KMS-11 (cell line): Measurements from ENCODE around the gene KIF3B.
"Not testable (repeated sequence)": the region's sequence is repeated elsewhere in the genome, so short reads cannot be mapped to it uniquely, and the experiment has no call there.

Experiments used
- H2AFZ ChIP-seq: fragments of 200-600 bp; sonication (generic); 2 replicates; pipeline ENCODE4 v1.6.1; 2016; ENCODE audit warnings: antibody characterized with exemption, mixed run types, low read depth
- H3K27ac ChIP-seq: fragments of 200-600 bp; sonication (generic); 2 replicates; pipeline ENCODE4 v1.6.1; 2016; ENCODE audit warnings: mild to moderate bottlenecking, mixed run types
- H3K27me3 ChIP-seq: fragments of 200-600 bp; sonication (generic); 2 replicates; pipeline ENCODE4 v1.6.1; 2017; ENCODE audit warnings: mild to moderate bottlenecking, low read depth, mixed run types, moderate library complexity; ENCODE audit not compliant: insufficient read depth
- H3K36me3 ChIP-seq: fragments of 200-600 bp; sonication (generic); 2 replicates; pipeline ENCODE4 v1.6.1; 2017; ENCODE audit warnings: mild to moderate bottlenecking, mixed run types; ENCODE audit not compliant: insufficient read depth
- H3K4me1 ChIP-seq: fragments of 200-600 bp; sonication (generic); 2 replicates; pipeline ENCODE4 v1.6.1; 2016; ENCODE audit warnings: mild to moderate bottlenecking, low read depth, mixed run types; ENCODE audit not compliant: poor library complexity, severe bottlenecking
- H3K4me2 ChIP-seq: fragments of 200-600 bp; sonication (generic); 2 replicates; pipeline ENCODE4 v1.7.0; 2016; ENCODE audit warnings: mild to moderate bottlenecking, mixed run types
- H3K4me3 ChIP-seq: fragments of 200-600 bp; sonication (generic); IDR thresholded peaks from 2 replicates; pipeline ENCODE4 v1.6.1; 2017; ENCODE audit warnings: low read depth, low read length, mixed read lengths; ENCODE audit not compliant: insufficient read depth
- H3K79me2 ChIP-seq: fragments of 200-600 bp; sonication (generic); 2 replicates; pipeline ENCODE4 v1.6.1; 2016; ENCODE audit warnings: low read depth, mixed run types; ENCODE audit not compliant: insufficient read depth
- H3K9ac ChIP-seq: fragments of 200-600 bp; sonication (generic); 2 replicates; pipeline ENCODE4 v1.6.1; 2016; ENCODE audit warnings: mild to moderate bottlenecking, mixed run types
- H4K20me1 ChIP-seq: fragments of 200-600 bp; sonication (generic); 2 replicates; pipeline ENCODE4 v1.6.1; 2016; ENCODE audit warnings: mild to moderate bottlenecking, mixed run types; ENCODE audit not compliant: insufficient read depth
- TF ChIP-seq, protein P1 (sequence below): fragments of 200-600 bp; sonication (generic); conservative IDR thresholded peaks from 2 replicates; pipeline ENCODE4 v1.6.1; 2017; ENCODE audit warnings: low read depth, mild to moderate bottlenecking, antibody characterized with exemption, low read length, moderate library complexity, mixed read lengths

The KIF3B gene

DNA sequence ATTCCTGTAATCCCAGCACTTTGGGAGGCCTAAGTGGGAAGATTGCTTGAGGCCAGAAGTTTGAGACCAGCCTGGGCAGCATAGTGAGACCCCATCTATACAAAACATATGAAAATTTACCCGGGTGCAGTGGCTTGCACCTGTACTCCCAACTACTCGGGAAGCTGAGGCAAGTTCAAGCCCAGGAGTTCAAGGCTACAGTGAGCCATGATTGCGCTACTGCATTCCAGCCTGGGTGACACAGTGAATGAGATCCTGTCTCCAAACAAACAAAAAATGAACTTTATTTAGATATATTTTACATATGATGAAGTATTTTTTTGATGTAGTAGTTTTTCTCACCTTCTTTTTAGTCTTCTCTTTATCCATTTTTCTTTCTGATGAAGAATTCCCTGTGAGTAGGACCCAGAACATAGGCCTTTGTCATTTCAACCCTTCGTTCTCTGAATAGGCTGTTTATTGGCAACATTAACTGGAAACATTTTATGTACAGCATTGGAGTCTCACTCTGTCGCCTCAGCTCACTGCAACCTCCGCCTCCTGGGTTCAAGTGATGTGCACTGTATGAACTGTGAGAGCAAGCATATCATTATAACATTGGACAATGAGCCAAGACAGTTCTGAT lies 10.9 kb downstream of the KIF3B start:
- no peaks in the 10 kb centered on the region for H3K36me3 ChIP-seq
- H3K27ac ChIP-seq: no peak overlapping the region
- peaks cover 8% of the 10 kb centered on the region; the same call in 1 of the 2 replicates for H3K79me2 ChIP-seq
- no peaks in the 10 kb centered on the region for H3K27me3 ChIP-seq
- no peak overlapping the region for H3K9ac ChIP-seq
- H4K20me1 ChIP-seq: no peaks in the 10 kb centered on the region
- TF ChIP-seq, protein P1, sequence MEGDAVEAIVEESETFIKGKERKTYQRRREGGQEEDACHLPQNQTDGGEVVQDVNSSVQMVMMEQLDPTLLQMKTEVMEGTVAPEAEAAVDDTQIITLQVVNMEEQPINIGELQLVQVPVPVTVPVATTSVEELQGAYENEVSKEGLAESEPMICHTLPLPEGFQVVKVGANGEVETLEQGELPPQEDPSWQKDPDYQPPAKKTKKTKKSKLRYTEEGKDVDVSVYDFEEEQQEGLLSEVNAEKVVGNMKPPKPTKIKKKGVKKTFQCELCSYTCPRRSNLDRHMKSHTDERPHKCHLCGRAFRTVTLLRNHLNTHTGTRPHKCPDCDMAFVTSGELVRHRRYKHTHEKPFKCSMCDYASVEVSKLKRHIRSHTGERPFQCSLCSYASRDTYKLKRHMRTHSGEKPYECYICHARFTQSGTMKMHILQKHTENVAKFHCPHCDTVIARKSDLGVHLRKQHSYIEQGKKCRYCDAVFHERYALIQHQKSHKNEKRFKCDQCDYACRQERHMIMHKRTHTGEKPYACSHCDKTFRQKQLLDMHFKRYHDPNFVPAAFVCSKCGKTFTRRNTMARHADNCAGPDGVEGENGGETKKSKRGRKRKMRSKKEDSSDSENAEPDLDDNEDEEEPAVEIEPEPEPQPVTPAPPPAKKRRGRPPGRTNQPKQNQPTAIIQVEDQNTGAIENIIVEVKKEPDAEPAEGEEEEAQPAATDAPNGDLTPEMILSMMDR: no peak
- peaks cover 37% of the 10 kb centered on the region for H3K4me1 ChIP-seq
- no peak overlapping the region for H2AFZ ChIP-seq
- no peak overlapping the region for H3K4me2 ChIP-seq
- no peak overlapping the region for H3K4me3 ChIP-seq

DNA sequence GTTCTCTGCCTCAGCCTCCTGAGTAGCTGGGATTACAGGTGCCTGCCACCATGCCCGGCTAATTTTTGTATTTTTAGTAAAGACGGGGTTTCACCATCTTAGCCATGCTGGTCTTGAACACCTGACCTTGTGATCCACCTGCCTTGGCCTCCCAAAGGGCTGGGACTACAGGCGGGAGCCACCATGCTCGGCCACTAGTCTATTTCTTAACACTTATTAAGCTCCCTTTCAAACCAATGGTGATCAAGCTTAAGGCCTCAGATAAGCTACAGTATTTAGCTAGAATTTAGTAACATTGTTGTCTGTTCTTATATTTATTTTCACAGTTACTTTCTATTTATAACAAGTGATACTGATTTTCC lies 11.8 kb downstream of the KIF3B start:
- not testable (repeated sequence) for H3K9ac ChIP-seq, H4K20me1 ChIP-seq, H3K4me2 ChIP-seq, H3K27me3 ChIP-seq, H2AFZ ChIP-seq, H3K27ac ChIP-seq, H3K36me3 ChIP-seq, H3K4me3 ChIP-seq, H3K79me2 ChIP-seq
- H3K4me1 ChIP-seq: peaks cover 34% of the 10 kb centered on the region

DNA sequence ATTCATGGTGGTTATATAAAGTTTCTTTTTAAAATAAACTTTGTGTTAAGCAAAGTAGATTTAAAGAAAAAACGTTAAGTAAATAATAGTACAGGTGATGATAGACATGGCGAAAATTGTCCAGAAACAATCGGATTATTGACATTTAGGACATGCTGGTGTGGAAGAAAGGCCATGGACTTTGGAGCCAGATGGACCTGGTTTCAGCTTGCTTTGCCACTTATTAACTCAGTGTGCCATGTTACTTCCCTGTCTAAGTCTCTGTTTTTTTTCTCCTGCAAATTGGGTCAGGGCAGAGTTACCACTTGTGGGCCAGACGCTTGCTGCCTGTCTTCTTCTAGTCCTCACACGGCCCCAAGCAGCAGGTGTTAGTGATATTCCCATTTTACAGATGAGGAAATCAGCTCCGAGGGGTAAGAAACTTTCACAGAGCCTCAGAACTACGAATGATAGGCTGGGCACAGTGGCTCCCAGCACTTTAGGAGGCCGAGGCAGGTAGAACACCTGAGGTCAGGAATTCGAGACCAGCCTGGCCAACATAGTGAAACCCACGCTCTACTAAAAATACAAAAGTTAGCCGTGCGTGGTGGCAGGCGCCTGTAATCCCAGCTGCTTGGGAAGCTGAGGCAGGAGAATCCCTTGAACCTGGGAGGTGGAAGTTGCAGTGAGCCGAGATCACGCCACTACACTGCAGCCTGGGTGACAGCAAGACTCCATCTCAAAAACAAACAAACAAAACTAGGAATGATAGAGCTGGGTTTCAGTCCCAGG lies 12.4 kb downstream of the KIF3B start:
- Histone ChIP-seq H4K20me1 (no peaks in the 10 kb centered on the region), H3K27ac (no peak overlapping the region), H3K79me2 (peaks cover 8% of the 10 kb centered on the region; the same call in 1 of the 2 replicates), H3K4me1 (peaks cover 28% of the 10 kb centered on the region), H3K27me3 (no peaks in the 10 kb centered on the region), H3K4me3 (no peak overlapping the region), H3K4me2 (no peak overlapping the region), H2AFZ (no peak overlapping the region), H3K9ac (no peak overlapping the region), H3K36me3 (no peaks in the 10 kb centered on the region)
- TF ChIP-seq, protein P1: no peak

DNA sequence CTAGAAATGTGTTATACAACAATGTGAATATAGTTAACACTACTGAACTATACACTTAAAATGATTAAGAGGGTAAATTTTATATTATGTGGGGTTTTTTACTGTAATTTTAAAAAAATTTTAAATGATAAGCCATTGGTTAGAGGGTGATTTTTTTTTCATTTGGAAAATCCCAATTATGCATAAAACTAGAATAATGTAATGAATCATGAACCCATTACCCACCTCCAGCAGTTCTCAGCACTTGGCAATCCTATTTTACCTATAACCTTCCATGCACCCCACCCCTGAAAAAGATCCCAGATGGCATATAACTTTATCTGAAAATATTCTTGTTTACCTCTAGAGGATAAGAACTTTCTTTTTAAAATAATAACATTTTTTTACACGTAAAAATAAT lies 13.7 kb downstream of the KIF3B start:
- no peaks in the 10 kb centered on the region for H3K36me3 ChIP-seq
- H3K79me2 ChIP-seq: no peaks in the 10 kb centered on the region; the same call in 1 of the 2 replicates
- no peaks in the 10 kb centered on the region for H3K27me3 ChIP-seq
- no peak overlapping the region for H3K27ac ChIP-seq
- TF ChIP-seq, protein P1: no peak
- no peak overlapping the region for H3K4me3 ChIP-seq
- peaks cover 18% of the 10 kb centered on the region for H3K4me1 ChIP-seq
- H2AFZ ChIP-seq: no peak overlapping the region
- H3K9ac ChIP-seq: no peak overlapping the region
- H4K20me1 ChIP-seq: no peaks in the 10 kb centered on the region
- no peak overlapping the region for H3K4me2 ChIP-seq

DNA sequence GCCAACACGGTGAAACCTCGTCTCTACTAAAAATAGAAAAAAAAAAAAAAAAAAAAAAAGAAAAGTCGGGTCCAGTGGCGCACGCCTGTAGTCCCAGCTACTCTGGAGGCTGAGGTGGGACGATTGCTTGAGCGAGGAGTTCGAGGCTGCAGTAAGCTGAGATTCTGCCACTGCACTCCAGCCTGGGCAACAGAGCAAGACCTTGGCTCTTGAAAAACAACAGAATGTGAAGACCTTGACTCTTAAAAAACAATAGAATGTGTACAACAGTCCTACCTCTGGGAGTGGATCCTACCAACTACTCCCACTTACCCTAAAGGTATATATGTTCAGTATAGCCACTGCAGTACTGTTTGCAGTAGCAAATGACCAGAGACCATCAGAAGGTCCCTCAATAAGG lies 15.1 kb downstream of the KIF3B start:
- peaks cover 9% of the 10 kb centered on the region for H3K4me1 ChIP-seq

More for the DNA sequence above, 15.1 kb downstream of the KIF3B start:
- Histone ChIP-seq H3K27ac (no peak overlapping the region), H3K4me3 (no peak overlapping the region), H4K20me1 (no peaks in the 10 kb centered on the region), H3K9ac (no peak overlapping the region), H3K36me3 (no peaks in the 10 kb centered on the region), H3K4me2 (no peak overlapping the region), H3K79me2 (no peaks in the 10 kb centered on the region), H2AFZ (no peak overlapping the region), H3K27me3 (no peaks in the 10 kb centered on the region)
- TF ChIP-seq, protein P1: no peak
